Motor neuron (in vitro differentiated cells): Measurements from ENCODE around the gene ASIC3. TPM values are rescaled to one million over a fixed set of nuclear protein-coding genes. Genes with fewer than 3 reads are reported as not detected.
A peak's percentile ranks its signal among the peaks of the same experiment; 100 is the strongest.
"Not testable (repeated sequence)": the region's sequence is repeated elsewhere in the genome, so short reads cannot be mapped to it uniquely, and the experiment has no call there.

Source experiments
- ATAC-seq, 8 experiments: fragments of 200-7000 bp; cut with Tn5 transposase; replicated peaks in 6 of 8; 2 replicates each; pipeline ENCODE4 v1.8.0; 2021; ENCODE audit warnings: mild to moderate bottlenecking in 8 of 8, moderate library complexity in 8 of 8
- H3K27ac ChIP-seq, 2 donors: fragments of 250-450 bp; sonication (Bioruptor Pico); 2 replicates each; pipeline ENCODE4 v1.9.0; 2021; ENCODE audit warnings: antibody characterized with exemption in 2 of 2, mild to moderate bottlenecking in 2 of 2, moderate library complexity in 1 of 2
- H3K4me1 ChIP-seq, 2 donors: fragments of 250-450 bp; sonication (Bioruptor Pico); replicated peaks in 1 of 2; 2 replicates each; pipeline ENCODE4 v1.6.1; 2021; ENCODE audit warnings: antibody characterized with exemption in 2 of 2, mild to moderate bottlenecking in 2 of 2, moderate library complexity in 1 of 2
- H3K4me3 ChIP-seq, 5 donors: fragments of 250-450 bp; sonication (Bioruptor Pico); 2 replicates each; pipeline ENCODE4 v1.9.0; 2021; ENCODE audit warnings: antibody characterized with exemption in 5 of 5, mild to moderate bottlenecking in 5 of 5, moderate library complexity in 4 of 5
- WGBS, 10 experiments: fragments of 450-650 bp; shearing (Covaris generic); methylation state at CpG; one replicate each; pipeline ENCODE4 v1.0.0; 2022; 5-methylcytosine and 5-hydroxymethylcytosine counted together
- in situ Hi-C, 9 experiments: fragments of 400-800 bp; cut with MboI; loops; one replicate each; pipeline ENCODE4 v1.15.0; 2021; ENCODE audit warnings: low sequenced_read_pairs in 9 of 9, low pct_unique_long_range_greater_than_20kb in 2 of 9; ENCODE audit not compliant: unreplicated experiment in 9 of 9
- total RNA-seq, 8 experiments: library from RNA; unstranded; fragments of 300-600 nt; gene quantifications; 2 replicates each; pipeline versions ENCODE4 v1.2.3 to v1.2.4, GENCODE V29; 2022

The ASIC3 gene
- total RNA-seq, 8 experiments from 2014 or later = 0.76 to 5.0 (median 2.5) TPM

DNA sequence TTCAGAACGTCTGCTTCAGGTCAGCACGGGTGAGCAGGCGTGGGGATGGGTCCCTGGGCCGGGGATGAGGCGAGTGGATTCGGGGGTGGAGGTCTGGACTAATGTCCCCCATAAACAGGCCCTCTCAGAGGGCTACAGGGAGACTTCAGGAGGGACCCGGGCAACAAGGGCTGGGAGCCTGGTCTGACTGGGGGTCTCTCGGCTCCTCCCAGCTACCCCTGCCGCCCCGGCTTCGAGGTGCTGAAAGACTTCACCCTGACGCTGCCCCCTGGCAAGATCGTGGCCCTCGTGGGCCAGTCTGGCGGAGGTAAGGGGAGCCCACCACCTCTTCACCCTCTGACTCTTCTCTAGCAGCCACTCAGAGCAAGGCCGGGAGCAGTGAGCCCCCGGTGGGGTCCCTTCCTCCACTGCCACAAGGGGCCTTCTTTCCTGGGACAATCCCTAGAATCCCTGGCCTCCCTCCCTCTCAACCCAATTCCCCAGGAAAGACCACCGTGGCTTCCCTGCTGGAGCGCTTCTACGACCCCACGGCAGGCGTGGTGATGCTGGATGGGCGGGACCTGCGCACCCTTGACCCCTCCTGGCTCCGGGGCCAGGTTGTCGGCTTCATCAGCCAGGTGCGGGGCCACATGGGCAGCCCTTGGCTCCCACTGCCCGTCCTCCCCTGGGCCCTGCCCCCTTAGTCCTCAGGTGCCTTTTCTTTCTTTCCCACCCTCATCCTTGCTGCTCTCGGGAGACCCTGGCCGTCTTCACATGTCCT, 7.5 kb upstream of the ASIC3 start:
- in situ Hi-C loops = no loop called here
- Histone ChIP-seq H3K27ac (no peak overlapping the region), H3K4me1 (peaks cover 0 to 13% of the 10 kb centered on the region in 2 donors), H3K4me3 (no peak overlapping the region)
- ATAC-seq = no peak
- WGBS, 10 experiments = 80 to 100% (median 87%) methylated on average over 1 to 9 of the region's 30 CpGs; no CpG with 5 or more reads in 5 of the 10 experiments

DNA sequence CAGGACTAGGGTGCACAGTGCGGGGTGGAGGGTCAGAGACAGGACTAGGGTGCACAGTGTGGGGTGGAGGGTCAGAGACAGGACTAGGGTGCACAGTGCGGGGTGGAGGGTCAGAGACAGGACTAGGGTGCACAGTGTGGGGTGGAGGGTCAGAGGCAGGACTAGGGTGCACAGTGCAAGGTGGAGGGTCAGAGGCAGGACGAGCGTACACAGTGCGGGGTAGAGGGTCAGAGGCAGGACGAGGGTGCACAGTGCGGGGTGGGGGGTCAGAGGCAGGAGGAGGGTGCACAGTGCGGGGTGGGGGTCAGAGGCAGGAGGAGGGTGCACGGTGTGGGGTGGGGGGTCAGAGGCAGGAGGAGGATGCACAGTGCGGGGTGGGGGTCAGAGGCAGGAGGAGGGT, 4.9 kb upstream of the ASIC3 start:
- H3K4me3 ChIP-seq, H3K27ac ChIP-seq, ATAC-seq, in situ Hi-C loops: not testable (repeated sequence)
- peaks cover 0 to 13% of the 10 kb centered on the region in 2 donors for H3K4me1 ChIP-seq
- no CpG with 5 or more reads among the region's 10 CpGs for WGBS, 10 experiments

GRCh38 chr7:151043959-151044358, 4.4 kb upstream of the ASIC3 start:
- ATAC-seq = no peak
- 80 to 100% (median 91%) methylated on average over 1 to 11 of the region's 20 CpGs; no CpG with 5 or more reads in 5 of the 10 experiments for WGBS, 10 experiments
- Histone ChIP-seq H3K4me1 (peaks cover 0 to 8% of the 10 kb centered on the region in 2 donors), H3K27ac (no peak overlapping the region), H3K4me3 (no peak overlapping the region)
- in situ Hi-C loops = no loop called here

DNA sequence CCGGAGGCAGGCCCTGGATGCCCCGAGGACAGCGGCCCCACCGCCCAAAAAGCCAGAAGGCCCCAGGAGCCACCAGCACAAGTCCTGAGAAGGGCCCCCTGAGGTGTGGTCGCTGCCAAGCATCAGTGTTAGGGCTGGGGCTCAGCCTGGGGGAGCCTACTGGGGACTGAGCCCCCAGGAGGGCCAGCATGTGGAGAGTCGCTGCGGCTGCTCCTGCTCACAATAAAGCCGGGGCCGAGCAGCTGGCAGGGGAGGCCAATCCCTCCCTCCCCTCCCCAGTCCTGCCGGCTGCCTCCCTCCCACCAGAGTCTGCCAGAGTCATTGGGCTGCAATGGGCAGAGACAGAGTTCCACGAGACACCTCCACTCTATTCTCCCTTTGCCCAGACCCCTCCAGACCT, 3.1 kb upstream of the ASIC3 start:
- in situ Hi-C loops = no loop called here
- Histone ChIP-seq H3K4me1 (no peaks in the 10 kb centered on the region), H3K4me3 (no peak overlapping the region), H3K27ac (no peak overlapping the region)
- WGBS, 10 experiments = 60 to 100% (median 92%) methylated on average over 1 to 2 of the region's 11 CpGs; no CpG with 5 or more reads in 7 of the 10 experiments
- peak in 2 of 8 experiments; percentile 12 to 18 for ATAC-seq

GRCh38 chr7:151045967-151046366, 2.4 kb upstream of the ASIC3 start:
- Histone ChIP-seq H3K4me3 (no peak overlapping the region), H3K4me1 (no peaks in the 10 kb centered on the region), H3K27ac (no peak overlapping the region)
- ATAC-seq = no peak
- in situ Hi-C loops = no loop called here
- WGBS, 10 experiments = 72 to 90% methylated on average over 2 to 4 of the region's 9 CpGs; no CpG with 5 or more reads in 8 of the 10 experiments

DNA sequence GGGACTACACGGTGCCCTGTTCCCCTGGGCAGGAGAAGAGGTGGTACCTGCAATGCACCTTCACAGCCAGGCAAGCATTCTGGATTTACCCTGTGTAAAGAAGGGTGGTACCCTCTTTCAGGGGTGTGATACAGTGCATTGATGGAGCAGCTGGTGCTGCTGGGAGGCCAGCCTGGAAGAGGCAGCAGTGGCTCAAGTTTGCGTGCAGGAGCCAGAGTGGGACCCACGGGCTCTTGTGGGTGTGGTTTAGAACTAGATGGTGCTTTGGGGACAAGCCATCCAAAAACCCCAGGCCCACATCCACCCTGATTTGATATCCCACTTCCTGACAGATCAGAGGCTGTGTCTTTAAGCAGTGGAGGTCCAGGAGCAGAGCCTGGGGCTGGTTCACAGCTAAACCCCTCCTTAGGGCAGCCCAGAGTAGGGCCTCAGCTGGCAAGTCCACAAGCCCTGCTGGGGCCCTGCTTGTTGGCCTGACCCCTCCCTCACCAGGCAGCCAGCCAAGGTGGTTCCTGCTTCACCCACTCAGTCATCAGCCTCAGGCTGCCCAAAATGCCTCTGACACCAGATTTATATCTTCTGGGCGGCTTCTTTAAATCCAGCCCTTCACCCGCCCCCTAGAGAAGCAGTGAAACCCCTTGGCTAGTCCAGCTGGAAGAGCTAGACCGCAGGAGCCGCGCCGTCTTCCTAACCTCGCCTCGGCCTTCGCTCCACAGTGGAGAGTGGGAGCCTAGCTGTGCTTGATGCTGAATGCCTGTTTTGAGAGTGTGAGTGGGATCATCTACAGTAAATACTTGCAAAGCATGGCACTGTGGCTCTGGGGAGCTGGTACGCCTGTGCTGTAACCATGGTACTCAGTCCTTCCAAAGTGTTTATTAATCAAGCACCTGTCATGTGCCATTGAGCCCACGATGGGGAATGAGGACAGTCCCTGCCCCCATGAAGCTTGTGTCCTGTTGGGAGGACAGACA, 1.4 kb upstream of the ASIC3 start:
- 18 to 93% (median 53%) methylated on average over 1 to 9 of the region's 14 CpGs; no CpG with 5 or more reads in 2 of the 10 experiments for WGBS, 10 experiments
- H3K4me1 ChIP-seq = no peaks in the 10 kb centered on the region
- H3K4me3 ChIP-seq = no peak overlapping the region
- in situ Hi-C loops = no loop called here
- H3K27ac ChIP-seq = no peak overlapping the region
- peak in 6 of 8 experiments; percentile 35 to 67 (median 46) for ATAC-seq

DNA sequence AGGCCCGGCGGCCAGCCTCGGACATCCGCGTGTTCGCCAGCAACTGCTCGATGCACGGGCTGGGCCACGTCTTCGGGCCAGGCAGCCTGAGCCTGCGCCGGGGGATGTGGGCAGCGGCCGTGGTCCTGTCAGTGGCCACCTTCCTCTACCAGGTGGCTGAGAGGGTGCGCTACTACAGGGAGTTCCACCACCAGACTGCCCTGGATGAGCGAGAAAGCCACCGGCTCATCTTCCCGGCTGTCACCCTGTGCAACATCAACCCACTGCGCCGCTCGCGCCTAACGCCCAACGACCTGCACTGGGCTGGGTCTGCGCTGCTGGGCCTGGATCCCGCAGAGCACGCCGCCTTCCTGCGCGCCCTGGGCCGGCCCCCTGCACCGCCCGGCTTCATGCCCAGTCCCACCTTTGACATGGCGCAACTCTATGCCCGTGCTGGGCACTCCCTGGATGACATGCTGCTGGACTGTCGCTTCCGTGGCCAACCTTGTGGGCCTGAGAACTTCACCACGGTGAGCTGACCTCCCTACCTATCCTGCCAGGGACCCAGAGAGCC, 656 bp downstream of the ASIC3 start:
- Histone ChIP-seq H3K4me3 (no peak overlapping the region), H3K27ac (no peak overlapping the region), H3K4me1 (no peaks in the 10 kb centered on the region)
- in situ Hi-C loops = no loop called here
- no peak for ATAC-seq
- 85% methylated on average over 4 of the region's 38 CpGs; no CpG with 5 or more reads in 9 of the 10 experiments for WGBS, 10 experiments

DNA sequence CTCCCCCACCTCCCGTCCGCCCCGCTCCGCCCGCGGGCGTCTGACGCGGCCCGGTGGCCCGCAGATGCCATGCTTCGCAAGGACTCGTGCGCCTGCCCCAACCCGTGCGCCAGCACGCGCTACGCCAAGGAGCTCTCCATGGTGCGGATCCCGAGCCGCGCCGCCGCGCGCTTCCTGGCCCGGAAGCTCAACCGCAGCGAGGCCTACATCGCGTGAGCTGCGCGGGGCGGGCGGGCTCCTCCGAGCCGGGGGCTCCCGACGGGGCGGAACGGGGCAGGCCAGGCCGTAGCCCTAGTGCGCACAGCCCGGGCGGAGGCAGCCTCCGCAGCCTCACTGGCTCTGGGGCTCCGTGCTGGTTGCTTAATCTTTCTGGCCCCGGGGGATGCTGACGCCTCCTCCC, 2.8 kb downstream of the ASIC3 start:
- Histone ChIP-seq H3K4me3 (peak overlapping the region in 2 of 5 donors; percentile 13 to 16), H3K27ac (no peak overlapping the region), H3K4me1 (no peaks in the 10 kb centered on the region)
- in situ Hi-C loops = no loop called here
- WGBS, 10 experiments = 7% methylated on average over 8 of the region's 50 CpGs; no CpG with 5 or more reads in 9 of the 10 experiments
- peak; percentile 60 to 88 (median 80) for ATAC-seq

DNA sequence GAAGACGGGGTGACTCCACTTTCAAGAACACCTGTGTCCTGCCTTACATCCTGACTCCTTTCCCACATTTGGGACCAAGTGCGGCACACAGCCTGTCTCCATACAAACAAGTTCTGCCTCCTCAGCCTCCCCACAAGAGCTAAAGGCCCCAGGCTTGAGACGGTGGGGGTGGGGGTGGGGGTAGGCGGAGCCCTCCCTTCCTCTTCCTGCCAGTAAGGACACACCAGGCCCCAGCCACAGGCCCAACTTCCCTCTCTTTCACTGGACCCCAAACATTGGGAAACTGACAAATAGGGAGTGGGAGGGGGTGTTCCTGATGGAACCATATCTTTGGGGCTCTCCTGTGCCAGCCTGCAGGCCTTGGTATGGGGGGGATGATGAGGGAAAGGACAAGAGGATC, 4.8 kb downstream of the ASIC3 start:
- Histone ChIP-seq H3K27ac (no peak overlapping the region), H3K4me1 (peaks cover 5 to 7% of the 10 kb centered on the region in 2 donors), H3K4me3 (no peak overlapping the region)
- in situ Hi-C loops = no loop called here
- ATAC-seq = no peak
- WGBS, 10 experiments = 75 to 100% (median 80%) methylated on average over 1 to 4 of the region's 4 CpGs; no CpG with 5 or more reads in 7 of the 10 experiments

- Histone ChIP-seq H3K27ac (no peak overlapping the region), H3K4me1 (peaks cover 9 to 11% of the 10 kb centered on the region in 2 donors), H3K4me3 (no peak overlapping the region)
- ATAC-seq = no peak
- in situ Hi-C loops = no loop called here
- WGBS, 10 experiments = 58 to 96% methylated on average over 2 to 4 of the region's 8 CpGs; no CpG with 5 or more reads in 8 of the 10 experiments
Observed at GRCh38 chr7:151053751-151054150, 5.4 kb downstream of the ASIC3 start.

GRCh38 chr7:151056283-151056665, 7.9 kb downstream of the ASIC3 start:
- Histone ChIP-seq H3K4me1 (peaks cover 23 to 24% of the 10 kb centered on the region in 2 donors), H3K4me3 (peak overlapping the region in 1 of 5 donors; percentile 54), H3K27ac (no peak overlapping the region)
- ATAC-seq = no peak
- 54 to 100% (median 87%) methylated on average over 1 to 4 of the region's 6 CpGs; no CpG with 5 or more reads in 2 of the 10 experiments for WGBS, 10 experiments
- in situ Hi-C loops = no loop called here

DNA sequence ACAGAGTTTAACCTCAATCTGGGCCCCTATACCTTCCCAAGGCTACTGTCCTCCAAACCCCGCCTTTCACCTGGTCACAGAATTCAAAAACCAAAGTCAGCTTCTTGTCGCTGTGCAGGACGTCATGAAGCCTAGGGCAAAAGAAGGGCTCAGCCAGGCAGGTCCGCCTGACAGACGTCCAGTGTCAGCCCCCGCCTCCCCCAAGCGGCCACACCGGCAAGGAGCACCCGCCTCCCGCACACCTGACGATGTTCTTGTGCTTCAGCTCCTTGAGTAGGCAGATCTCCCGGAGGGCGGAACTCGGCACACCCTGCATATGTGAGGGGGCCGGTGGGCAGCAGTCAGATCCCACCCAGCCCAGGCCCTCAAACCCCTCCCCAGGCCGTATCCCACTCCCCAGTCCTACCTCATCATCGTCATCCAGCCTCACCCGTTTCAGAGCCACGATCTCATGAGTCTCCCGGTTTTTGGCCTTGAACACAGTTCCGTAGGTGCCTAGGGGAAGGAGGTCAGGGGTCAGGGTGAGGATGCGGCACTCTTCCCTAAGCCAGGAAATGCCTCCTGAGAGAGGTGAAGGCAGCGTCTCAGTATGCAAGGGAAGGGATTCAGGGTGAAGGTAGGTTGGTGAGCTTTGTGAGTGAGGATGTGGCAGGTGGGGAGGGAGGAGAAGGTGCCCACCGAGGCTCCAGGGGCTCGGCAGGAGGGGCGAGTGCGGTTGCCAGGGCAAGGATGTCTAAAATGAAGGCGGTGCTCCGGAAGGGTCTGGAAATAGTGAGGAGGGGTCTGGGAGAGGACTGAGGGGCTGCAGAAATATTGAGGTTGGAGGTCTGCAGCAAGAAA, 8.6 kb downstream of the ASIC3 start:
- H3K4me3 ChIP-seq = peak overlapping the region; percentile 52 to 68 (median 56)
- no peak for ATAC-seq
- in situ Hi-C loops = no loop called here
- 0 to 65% (median 29%) methylated on average over 2 to 15 of the region's 29 CpGs; no CpG with 5 or more reads in 5 of the 10 experiments for WGBS, 10 experiments
- peaks cover 29 to 31% of the 10 kb centered on the region in 2 donors for H3K4me1 ChIP-seq
- H3K27ac ChIP-seq = peak overlapping the region in 1 of 2 donors; percentile 3
